Esophagus (tissue), 2 donors: Measurements from ENCODE around the gene UBN1. TPM values are rescaled to one million over a fixed set of nuclear protein-coding genes. Genes with fewer than 3 reads are reported as not detected.
A peak's percentile ranks its signal among the peaks of the same experiment; 100 is the strongest.

ENCODE experiments used
- H3K27ac ChIP-seq, 2 donors: one replicate each; pipeline ENCODE4 v1.5.1; 2013; ENCODE audit warnings: low read depth in 2 of 2, mild to moderate bottlenecking in 2 of 2, inconsistent platforms in 1 of 2, low read length in 1 of 2, moderate library complexity in 1 of 2
- H3K27me3 ChIP-seq, 2 donors: one replicate each; pipeline ENCODE4 v1.6.1; 2013; ENCODE audit warnings: low read length in 2 of 2, control low read depth in 1 of 2, mild to moderate bottlenecking in 1 of 2; ENCODE audit not compliant: insufficient read depth in 2 of 2, control insufficient read depth in 1 of 2
- H3K36me3 ChIP-seq, 2 donors: one replicate each; pipeline ENCODE4 v1.6.1; 2013; ENCODE audit warnings: low read length in 1 of 2; ENCODE audit not compliant: control insufficient read depth in 2 of 2, insufficient read depth in 2 of 2
- H3K4me1 ChIP-seq, 2 donors: one replicate each; pipeline ENCODE4 v1.6.1; 2013; ENCODE audit warnings: low read length in 1 of 2; ENCODE audit not compliant: control insufficient read depth in 2 of 2, insufficient read depth in 2 of 2
- H3K4me3 ChIP-seq, 2 donors: one replicate each; pipeline ENCODE4 v1.5.1; 2013; ENCODE audit warnings: low read length in 2 of 2, mild to moderate bottlenecking in 2 of 2, low read depth in 1 of 2, moderate library complexity in 1 of 2
- H3K9me3 ChIP-seq, 2 donors: one replicate each; pipeline ENCODE4 v1.6.1; 2013; ENCODE audit warnings: mild to moderate bottlenecking in 2 of 2, low read depth in 1 of 2, low read length in 1 of 2, moderate library complexity in 1 of 2; ENCODE audit not compliant: control insufficient read depth in 2 of 2, insufficient read depth in 1 of 2
- WGBS, 2 donors: extraction: QIAGEN DNeasy Blood & Tissue Kit; methylation state at CpG; one replicate each; pipeline ENCODE4 v1.1.7; 2013; 5-methylcytosine and 5-hydroxymethylcytosine counted together
- polyA plus RNA-seq, 2 donors: library from polyadenylated mRNA; stranded (reverse); fragments of 200-250 nt; gene quantifications; one replicate each; pipeline ENCODE4 v1.2.3, GENCODE V29; 2013
- donor health status: healthy with polysubstance abuse.
- donor health status: Bipolar disorder and iron deficiency.

UBN1 gene
- polyA plus RNA-seq, 2 donors: 5.1 to 7.7 TPM

- WGBS, 2 donors: 1% methylated on average over 43 to 59 of the region's 59 CpGs
- peaks cover 10 to 28% of the 10 kb centered on the region in 2 donors for H3K36me3 ChIP-seq
- peaks cover 0 to 16% of the 10 kb centered on the region in 2 donors for H3K4me1 ChIP-seq
- no peaks in the 10 kb centered on the region for H3K9me3 ChIP-seq
- H3K27me3 ChIP-seq: no peaks in the 10 kb centered on the region
- peak overlapping the region; percentile 66 to 75 for H3K4me3 ChIP-seq
- peak overlapping the region; percentile 92 to 96 for H3K27ac ChIP-seq
These were observed 44.5 kb upstream of the UBN1 start for GRCh38 chr16:4802659-4803287.

GRCh38 chr16:4803401-4803844 lies 43.9 kb upstream of the UBN1 start:
- Histone ChIP-seq H3K27ac (no peak overlapping the region), H3K27me3 (no peaks in the 10 kb centered on the region), H3K36me3 (peaks cover 9 to 25% of the 10 kb centered on the region in 2 donors), H3K9me3 (no peaks in the 10 kb centered on the region), H3K4me1 (peaks cover 0 to 16% of the 10 kb centered on the region in 2 donors), H3K4me3 (no peak overlapping the region)
- 44 to 45% methylated on average over 8 of the region's 8 CpGs for WGBS, 2 donors

GRCh38 chr16:4803898-4804762 lies 43.2 kb upstream of the UBN1 start:
- 82 to 84% methylated on average over 26 of the region's 26 CpGs for WGBS, 2 donors
- H3K4me1 ChIP-seq: peaks cover 0 to 16% of the 10 kb centered on the region in 2 donors
- no peaks in the 10 kb centered on the region for H3K27me3 ChIP-seq

GRCh38 chr16:4805231-4805630 lies 42.0 kb upstream of the UBN1 start:
- 86 to 88% methylated on average over 11 of the region's 11 CpGs for WGBS, 2 donors
- Histone ChIP-seq H3K4me1 (peaks cover 0 to 13% of the 10 kb centered on the region in 2 donors), H3K27ac (no peak overlapping the region), H3K36me3 (peaks cover 7 to 16% of the 10 kb centered on the region in 2 donors), H3K27me3 (no peaks in the 10 kb centered on the region), H3K4me3 (no peak overlapping the region), H3K9me3 (no peaks in the 10 kb centered on the region)

More at GRCh38 chr16:4803898-4804762, 43.2 kb upstream of the UBN1 start:
- peaks cover 7 to 22% of the 10 kb centered on the region in 2 donors for H3K36me3 ChIP-seq
- H3K9me3 ChIP-seq: no peaks in the 10 kb centered on the region
- no peak overlapping the region for H3K4me3 ChIP-seq
- no peak overlapping the region for H3K27ac ChIP-seq

GRCh38 chr16:4806280-4806679 lies 41.0 kb upstream of the UBN1 start:
- Histone ChIP-seq H3K4me3 (no peak overlapping the region), H3K36me3 (peaks cover 10 to 14% of the 10 kb centered on the region in 2 donors), H3K27me3 (no peaks in the 10 kb centered on the region), H3K9me3 (no peaks in the 10 kb centered on the region), H3K27ac (no peak overlapping the region), H3K4me1 (peaks cover 0 to 3% of the 10 kb centered on the region in 2 donors)
- WGBS, 2 donors: 95 to 98% methylated on average over 6 of the region's 6 CpGs

GRCh38 chr16:4811242-4811641 lies 36.0 kb upstream of the UBN1 start:
- Histone ChIP-seq H3K36me3 (peaks cover 19 to 27% of the 10 kb centered on the region in 2 donors), H3K9me3 (no peaks in the 10 kb centered on the region), H3K27me3 (no peaks in the 10 kb centered on the region), H3K4me3 (no peak overlapping the region), H3K27ac (no peak overlapping the region), H3K4me1 (peaks cover 0 to 3% of the 10 kb centered on the region in 2 donors)
- WGBS, 2 donors: 95 to 97% methylated on average over 3 of the region's 3 CpGs

- Histone ChIP-seq H3K27ac (no peak overlapping the region), H3K4me3 (no peak overlapping the region), H3K4me1 (peaks cover 0 to 3% of the 10 kb centered on the region in 2 donors), H3K9me3 (no peaks in the 10 kb centered on the region), H3K36me3 (peaks cover 19 to 27% of the 10 kb centered on the region in 2 donors), H3K27me3 (no peaks in the 10 kb centered on the region)
- 86 to 90% methylated on average over 9 of the region's 9 CpGs for WGBS, 2 donors
These were observed 35.5 kb upstream of the UBN1 start for GRCh38 chr16:4811773-4812172.

GRCh38 chr16:4813251-4814003 lies 33.9 kb upstream of the UBN1 start:
- Histone ChIP-seq H3K4me3 (no peak overlapping the region), H3K4me1 (peaks cover 0 to 3% of the 10 kb centered on the region in 2 donors), H3K9me3 (no peaks in the 10 kb centered on the region), H3K27me3 (no peaks in the 10 kb centered on the region), H3K36me3 (peaks cover 23 to 34% of the 10 kb centered on the region in 2 donors), H3K27ac (peak overlapping the region; percentile 62 to 63)
- 90 to 95% methylated on average over 16 of the region's 16 CpGs for WGBS, 2 donors

- Histone ChIP-seq H3K27ac (peak overlapping the region; percentile 48 to 73), H3K27me3 (no peaks in the 10 kb centered on the region), H3K36me3 (peaks cover 23 to 38% of the 10 kb centered on the region in 2 donors), H3K4me1 (peaks cover 0 to 3% of the 10 kb centered on the region in 2 donors), H3K9me3 (no peaks in the 10 kb centered on the region), H3K4me3 (no peak overlapping the region)
These were observed 33.2 kb upstream of the UBN1 start for GRCh38 chr16:4814046-4814445.
